Stimulated activated CD8-positive, alpha-beta memory T cell treated with anti-CD3 and anti-CD28 coated beads, Interleukin-12 subunit alpha, Interleukin-12 subunit beta, amount 100 ng/mL, for 24 hours (primary cell): ENCODE data around the gene CACNA2D4.

Source experiments
- DNase-seq: peaks from one replicate; pipeline ENCODE4 v3.0.0-alpha.2; 2020; ENCODE audit errors: extremely low read depth

Gene CACNA2D4

DNA sequence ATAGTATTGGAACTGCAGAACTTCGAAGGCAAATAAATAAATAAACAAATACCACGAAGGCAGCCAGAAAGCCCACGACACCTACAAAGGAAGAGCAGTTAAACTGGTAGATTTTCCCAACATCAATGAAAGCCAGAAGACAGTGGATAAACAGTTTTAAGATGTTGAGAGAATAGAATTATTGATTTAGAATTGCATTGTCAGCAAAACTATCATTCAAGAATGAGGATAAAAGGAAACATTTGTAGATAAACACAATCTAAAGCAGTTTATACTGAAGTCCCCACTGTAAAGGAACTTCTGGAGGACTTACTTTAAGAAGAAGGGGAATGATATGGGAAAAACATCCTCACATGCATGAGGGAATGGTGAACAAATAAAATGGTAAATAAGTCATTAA, 29.5 kb downstream of the CACNA2D4 start:
- DNase-seq = no peak

DNA sequence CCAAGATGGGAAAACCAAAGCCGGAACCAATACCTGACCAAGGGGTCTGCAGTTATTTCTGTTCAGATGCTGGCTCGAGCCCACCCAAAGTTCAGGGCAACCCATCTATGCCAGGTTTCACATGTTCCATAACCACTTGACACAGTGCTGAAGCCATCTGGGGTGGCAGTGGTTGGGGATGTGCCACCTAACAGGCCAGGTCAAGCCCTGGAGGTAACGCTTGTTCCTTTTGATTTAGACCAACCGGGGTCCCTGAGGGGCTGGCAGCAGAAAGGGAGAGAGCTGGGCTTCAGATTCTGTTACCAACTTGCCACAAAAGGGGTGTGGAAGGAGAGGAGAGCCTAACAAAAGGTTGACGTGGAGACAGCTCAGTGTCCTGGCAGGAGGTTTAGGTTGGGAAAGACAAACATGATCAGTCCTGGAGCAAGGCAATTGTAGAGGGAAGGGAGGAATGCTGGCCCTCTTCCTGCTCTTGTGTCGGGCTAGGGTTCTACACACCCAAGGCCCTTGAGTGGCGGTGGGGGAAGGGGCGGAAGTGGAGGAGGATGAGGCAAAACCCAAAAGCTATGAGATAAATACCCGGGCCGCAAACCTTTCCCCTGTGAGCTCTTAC, 31.9 kb downstream of the CACNA2D4 start:
- no peak for DNase-seq

DNA sequence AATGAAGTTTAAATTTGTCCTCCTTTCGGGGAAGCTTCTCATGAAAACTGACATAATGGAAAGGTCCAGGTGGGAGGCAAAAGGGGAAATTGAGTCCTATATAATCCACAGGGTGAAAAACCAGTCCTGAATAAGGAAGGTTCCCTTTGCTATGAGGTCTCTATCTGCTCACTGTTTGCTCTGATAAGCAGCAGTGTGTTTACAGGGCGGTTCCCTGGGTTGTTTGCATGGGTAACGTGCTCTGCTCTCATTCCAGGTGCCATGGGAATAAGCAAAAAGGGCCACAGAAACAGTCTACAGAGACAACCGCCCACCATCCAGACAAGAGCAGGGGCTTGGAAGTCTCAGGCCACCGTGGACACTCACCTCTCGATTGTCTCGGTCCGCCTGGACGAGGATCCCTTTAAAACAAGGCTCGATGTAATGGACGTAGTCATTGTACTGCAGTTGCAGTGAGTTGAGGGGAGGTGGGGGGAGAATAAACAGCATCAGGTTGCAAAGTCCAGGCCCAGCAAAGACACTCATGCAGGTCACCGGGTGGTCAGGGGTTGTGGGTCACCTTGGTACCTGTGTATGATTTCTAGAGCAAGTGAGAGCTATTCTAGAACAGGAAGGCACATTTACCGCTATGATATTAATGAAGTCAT, 32.7 kb downstream of the CACNA2D4 start:
- no peak for DNase-seq

DNA sequence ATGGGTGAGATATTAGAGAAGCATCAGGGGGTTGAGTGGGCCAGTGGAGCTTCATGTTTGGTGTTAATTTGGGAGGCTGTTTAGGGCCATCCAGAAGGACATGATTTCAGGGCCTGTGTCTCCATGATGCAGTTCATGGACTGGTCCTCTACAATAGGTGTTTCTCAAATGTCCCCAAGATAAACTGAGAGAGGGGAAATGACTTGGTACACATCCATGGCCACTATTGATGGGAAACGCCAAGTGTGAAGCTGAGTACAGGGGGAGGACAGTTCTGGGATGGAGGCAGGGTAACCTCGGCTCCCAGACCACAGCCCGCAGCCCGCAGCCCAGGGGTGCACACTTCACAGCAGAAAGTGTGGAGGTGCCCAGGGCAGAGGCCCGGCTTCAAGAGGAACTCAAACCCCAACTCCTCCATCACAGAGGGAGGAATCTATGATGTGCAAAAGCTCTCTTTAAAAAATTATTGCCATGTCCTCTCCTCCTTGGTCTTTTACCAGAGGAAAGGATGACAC, 33.3 kb downstream of the CACNA2D4 start:
- DNase-seq = no peak

DNA sequence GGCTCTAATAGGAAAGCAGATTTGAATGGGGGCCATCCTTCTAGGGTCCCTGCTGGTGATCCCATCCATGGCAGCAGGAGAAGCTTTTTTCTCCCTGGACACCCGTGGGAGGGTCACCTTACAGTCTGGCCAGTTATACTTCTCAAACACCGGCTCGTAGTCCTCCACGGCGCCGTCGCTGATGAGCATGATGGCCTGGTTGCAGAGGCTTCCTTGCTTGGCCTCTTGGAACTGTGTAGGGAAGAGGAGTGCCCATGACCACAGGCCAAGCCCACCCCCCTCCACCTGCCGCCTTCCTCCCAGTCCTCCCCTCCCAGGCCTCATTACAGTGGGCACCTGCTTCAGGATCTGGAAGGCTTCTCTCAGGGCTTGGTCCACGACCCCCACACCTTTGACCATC, 33.8 kb downstream of the CACNA2D4 start:
- DNase-seq = no peak

DNA sequence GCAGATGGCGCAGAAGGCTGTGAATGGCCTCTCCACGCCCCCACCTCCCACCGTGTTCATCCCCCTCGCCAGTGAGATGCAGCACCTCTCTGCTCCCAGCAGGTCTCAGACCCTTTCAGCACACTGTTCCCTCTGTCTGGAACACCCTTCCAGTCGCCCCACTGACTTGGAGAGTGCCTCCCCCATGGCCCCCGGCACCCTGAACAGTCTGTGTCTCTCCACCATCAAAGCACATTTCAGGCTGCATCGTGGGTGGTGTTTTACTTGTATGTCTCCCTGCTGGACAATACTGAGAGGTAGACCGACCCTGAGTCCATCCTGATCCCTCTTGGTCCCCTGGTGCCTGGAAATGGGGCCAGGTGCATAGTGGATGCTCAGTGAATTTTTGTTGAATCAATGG, 34.9 kb downstream of the CACNA2D4 start:
- DNase-seq = no peak

DNA sequence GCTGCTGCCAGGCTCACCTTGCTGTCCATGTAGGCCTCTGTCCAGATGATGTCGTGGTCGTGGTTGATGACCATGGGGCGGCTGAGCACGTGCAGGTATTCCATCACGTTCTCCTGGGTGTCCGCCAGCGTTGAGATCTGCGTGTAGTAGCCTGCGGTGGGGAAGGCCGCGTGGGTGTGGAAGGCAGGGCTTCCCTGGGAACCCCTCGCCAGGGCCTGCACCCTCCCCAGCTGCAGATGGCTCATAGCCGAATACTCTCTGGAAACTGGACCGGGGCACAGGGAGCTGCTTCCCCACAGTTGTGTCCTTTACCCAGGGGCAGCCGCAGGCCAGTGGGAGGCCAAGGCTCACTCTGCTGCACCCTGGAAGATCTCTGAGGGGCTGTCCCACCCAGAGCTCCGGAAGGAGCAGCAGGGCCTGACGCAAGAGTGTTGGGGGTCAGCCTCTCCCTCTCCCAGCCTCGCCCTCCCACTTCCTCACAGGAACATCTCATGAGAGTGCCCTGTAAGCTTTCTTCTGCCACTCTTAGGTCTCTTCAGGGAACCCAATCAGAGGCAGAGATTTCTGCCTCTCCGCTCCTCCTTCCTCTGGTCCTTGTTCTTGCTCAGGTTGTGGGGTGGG, 35.5 kb downstream of the CACNA2D4 start:
- no peak for DNase-seq

DNA sequence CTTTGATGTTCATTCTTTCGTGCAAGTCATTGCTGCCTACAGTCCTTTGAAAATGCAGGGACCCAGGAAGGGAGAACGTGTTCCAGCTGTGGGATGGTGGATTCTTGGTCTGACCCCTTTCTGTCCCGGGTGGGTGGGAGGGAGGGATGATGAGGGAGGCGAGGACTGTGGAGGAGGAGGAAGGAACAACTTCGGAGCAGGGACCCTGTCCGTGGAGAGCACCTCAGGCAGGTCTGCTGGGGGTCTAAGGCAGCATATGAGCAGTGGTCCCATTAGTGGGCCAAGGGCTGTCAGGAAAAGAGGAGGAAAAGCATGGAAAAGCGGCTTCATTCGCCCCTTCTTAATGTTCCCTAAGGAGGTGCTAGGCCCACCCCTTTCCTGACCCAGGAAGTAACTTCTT, 36.0 kb downstream of the CACNA2D4 start:
- DNase-seq = no peak

DNA sequence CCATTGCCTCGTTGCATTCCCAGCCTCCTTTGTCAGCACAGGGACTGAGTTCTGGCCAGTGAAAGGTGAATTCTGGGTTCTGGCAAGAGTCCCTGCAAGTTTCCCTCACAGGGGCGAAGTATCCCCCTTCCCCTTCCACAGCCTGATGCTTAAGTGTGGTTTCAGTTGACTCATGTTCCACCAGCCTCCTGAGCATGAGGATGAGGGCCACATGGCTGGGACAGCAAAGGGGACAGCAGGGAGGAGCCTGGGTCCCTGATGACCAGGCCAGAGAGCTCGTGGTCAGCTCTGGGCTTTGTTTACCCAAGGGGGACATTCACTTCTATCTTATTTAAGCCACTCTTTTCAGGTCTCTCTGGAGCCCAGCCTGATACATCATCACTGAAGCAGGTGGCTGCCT, 36.5 kb downstream of the CACNA2D4 start:
- DNase-seq = no peak

DNA sequence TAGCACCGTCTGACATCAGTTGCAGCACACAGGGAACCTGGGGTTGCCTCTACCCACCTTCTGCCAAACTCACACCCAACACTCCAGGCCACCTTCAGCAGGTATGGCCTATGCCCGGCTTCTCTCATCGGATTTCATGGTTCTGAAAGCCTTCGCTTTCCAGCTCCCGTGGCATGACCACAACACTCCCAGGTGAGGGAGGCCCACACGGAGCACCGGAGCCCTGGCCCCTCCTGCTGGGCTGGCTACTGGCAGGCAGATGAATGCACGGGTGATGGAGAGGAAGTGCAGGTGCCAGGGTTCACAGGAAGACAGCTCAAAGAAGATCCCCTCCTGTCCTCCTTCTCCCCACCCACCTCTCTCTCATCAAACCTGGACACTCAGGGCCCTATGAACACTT, 37.2 kb downstream of the CACNA2D4 start:
- no peak for DNase-seq

DNA sequence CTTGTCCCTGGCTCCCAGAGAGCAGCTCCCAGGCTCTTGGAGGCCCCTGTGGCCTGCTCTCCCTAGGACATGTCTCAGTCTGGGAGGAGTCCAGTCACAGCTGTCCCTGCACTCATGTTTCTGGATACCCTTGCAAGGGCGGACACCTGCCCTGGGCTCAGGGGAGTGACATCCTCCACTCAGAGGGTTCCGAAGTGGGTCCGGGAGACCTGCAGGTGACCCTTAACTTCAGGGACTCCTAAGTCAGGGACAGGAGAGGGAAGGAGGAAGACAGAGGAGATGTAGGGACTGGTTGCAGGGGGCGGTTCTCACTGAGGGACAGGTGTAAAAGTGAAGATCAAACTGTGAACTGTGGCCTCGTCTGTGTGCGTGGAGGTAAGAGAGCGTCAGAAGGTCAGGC, 37.6 kb downstream of the CACNA2D4 start:
- no peak for DNase-seq

DNA sequence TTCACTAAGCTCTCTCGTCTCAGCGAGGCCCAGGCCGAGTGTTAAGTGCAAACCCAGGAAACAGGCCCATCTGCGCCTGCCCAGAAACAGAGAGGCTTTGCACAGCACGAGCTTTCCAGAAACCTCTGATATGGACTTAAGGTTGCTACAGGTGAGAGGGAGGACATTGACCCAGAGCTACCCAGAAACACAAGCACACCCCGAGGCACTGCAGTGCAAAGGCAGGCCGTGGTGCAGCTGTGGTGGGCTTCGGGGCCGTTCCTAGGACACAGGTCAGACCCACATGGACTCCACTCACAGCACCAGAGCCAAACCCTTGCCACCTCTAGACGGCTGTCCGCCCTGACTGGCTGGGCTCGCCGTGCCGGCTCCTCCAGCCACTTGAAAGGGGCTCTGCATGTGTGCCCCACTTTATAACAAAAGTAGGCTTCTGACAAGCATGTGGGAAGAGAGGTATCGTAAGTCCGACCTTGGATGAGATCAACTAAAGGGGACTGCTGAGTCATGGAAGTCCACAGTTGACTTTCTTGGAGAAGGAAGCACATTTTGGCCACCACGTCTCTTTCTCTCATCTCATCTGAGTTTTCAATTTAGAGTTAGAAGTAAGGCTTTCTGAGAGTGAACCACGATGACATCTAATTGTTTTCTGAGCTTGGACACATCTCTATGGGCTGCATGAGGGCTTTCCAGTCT, 38.2 kb downstream of the CACNA2D4 start:
- no peak for DNase-seq

DNA sequence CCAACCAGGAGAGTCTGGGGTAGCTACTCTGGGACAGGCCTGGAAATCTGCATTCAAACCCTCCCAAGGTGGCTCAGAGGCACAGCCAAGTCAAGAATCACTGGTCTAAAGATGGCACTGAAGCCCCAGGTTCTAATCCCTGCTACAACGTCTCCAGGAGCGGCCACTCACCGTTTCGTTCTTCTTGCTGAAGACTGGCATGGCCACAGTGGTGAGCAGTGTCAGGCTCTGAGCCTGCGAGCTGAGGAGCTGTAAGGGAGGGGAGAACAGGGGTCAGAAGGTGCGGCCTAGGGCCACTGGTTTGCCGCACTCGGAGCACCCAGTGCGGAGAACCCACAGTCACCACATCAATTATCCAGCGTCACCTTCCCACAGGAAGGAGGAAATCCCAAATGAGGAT, 38.8 kb downstream of the CACNA2D4 start:
- no peak for DNase-seq

DNA sequence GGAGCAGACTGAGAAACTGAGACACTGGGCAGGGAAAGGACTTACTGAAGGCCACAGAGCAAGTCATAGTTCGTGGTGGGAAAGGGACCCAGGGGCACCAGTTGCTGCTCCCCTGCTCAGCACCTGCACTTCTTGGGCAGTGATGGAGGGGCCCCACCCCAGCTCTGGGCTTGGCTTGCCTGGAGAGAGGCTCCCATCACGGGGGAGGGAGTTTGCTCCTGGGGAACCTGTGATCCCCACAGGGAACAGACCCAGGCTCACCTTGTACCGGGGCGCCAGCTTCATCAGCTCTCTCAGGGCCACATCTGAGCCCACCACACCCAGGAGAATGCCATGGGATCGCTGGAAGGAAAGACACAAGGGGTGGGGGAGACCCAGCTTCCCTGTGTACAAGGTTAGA, 39.8 kb downstream of the CACNA2D4 start:
- no peak for DNase-seq

DNA sequence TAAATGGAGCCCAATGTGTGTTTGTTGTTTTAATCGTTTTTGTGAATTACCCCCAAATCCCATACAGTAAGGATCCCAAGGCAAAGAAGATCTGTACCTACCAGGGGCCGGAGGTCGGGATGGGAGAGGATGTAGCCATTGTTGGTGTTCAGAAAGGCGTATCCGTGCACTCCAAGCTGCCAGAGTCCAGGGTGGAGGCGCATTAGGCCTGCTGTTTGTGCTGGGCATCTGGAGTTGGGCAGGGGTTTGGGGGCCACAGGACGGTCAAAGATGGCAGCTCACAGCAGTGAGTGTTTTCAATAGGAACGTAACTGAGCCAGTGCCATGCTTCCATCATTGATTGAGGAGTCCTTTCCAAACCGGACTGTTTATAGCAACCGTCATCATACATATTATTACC, 40.2 kb downstream of the CACNA2D4 start:
- DNase-seq = no peak

DNA sequence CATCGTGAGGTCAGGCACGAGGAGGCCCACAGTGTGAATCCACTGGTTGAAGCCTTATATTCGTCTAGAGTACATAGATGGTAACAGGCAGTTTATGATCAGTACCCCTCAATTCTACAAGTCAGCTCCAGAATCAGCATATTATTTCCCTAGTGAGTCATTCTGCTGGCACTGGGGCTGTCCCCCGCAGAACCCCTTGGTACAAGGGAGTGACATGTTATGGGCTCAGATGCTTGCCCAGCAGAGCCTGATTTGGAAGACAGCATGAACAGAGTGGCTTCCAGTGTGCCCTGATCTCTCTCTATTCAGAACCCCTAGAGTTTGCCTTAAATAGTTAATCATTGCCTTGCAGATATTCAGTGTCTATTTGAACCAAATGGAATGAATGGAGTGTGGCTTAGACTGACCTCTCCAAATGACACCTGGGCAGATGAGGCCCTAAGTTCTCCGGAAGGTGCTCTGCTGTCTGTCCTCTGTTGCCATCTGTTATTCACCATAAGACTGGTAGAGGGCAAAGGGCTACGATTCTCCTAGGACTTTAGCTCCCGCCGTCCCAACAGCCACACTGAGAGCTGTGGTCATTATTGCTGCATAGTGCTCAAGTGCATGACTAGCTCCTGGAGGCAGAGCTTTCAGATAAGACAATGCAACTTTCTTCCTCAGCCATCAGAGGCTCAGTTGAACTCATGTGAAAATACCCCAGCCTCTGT, 41.1 kb downstream of the CACNA2D4 start:
- no peak for DNase-seq

DNA sequence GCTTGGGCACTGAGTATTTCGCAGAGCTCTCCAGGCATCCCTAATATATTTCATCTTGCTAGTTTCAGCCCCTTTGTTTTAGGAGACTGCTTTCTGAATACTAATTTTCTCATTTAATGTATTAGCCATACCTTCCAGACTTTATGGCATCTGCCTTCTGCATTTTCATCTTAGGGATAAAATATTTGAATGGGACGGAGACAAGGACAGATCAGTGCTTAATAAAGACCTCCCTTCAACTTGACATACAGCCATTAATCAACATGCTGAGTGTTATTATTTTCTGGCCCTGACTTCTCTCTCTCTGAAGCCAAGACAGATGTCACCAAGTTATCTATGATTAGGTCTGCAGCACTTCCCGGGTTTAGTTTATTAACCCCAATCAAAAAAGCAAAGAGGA, 42.4 kb downstream of the CACNA2D4 start:
- DNase-seq = no peak

DNA sequence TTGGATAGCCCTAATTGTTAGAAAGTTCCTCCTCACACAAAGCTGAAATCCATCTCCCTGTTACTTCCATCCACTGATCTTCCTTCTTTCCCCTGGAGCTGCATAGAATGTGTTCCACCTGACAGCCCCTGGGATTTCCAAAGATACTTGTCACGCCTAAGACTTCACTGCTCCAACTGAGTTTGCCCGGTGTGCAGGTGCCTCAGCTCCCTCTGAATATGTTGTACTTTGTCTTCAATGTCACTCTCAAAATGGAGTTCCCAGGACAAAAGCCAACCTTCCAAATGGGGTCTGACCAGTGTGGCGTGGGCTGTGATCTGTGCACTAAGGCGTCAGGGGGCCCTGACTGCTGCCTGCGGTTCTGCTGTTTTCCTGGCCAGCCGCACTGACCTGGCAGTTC, 42.8 kb downstream of the CACNA2D4 start:
- no peak for DNase-seq

DNA sequence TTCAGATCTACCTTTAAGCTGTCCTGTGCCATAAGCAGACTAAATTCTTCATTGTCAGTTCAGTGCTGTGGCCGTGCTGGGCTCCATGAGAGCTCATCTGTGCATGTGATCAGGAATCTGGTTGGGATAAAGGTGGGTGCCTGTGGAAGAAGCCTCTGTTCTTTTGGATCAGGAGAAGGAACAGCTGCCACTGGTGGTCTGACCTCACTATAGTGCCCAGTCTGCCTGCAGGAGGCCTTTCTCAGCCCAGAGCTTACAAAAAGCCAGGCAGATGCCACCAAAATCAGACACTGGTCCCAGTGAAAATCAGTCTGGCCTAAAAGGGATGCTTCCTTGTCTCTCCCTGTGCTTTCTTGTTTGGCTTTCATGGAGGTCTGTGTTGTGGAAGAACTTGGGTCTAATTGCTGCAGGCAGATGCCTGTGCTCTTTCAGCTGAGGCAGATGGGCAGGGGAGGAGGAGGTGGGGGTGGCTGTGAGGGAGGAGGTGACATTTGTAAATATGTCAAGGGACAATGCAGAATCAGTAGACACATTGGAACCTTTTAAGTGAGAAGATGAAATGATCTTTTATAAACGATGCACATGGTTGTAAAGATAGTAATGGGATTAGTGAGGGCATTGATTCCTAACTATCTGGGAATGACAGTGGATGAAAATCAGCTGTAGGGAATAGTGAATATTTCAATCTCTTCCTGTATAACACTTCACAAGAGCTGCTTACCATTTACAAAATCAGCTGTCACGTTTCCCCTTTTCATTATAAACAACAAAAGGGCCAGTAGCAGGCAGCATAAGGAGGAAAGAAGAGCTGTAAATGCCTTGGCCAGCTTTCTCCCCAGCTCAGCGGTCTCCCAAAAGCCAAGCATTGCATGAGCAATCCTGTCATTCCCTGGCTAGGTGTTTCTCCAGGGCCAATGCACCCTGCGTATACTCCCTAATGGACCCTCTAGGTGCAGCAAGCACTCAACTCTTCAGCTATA, 44.6 kb downstream of the CACNA2D4 start:
- no peak for DNase-seq

DNA sequence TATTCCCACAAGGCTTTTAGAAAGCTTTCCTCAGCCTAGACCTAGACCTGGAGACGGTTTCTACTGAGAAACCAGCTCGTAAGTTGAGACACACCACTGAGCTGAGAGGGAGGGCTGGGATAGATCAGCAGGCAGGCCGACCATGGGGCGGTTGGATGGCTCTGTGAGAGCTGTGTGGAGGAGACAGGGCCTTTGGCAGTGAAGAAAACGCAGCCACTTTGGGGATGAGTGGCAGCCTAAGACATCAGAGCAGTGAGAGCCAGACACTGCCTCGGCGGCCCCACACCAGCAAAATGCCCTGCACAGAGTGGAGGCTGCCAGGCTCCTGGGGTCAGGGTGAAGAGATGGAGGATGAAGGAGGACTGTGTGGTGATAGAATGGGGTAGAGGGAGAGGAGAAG, 46.0 kb downstream of the CACNA2D4 start:
- no peak for DNase-seq

DNA sequence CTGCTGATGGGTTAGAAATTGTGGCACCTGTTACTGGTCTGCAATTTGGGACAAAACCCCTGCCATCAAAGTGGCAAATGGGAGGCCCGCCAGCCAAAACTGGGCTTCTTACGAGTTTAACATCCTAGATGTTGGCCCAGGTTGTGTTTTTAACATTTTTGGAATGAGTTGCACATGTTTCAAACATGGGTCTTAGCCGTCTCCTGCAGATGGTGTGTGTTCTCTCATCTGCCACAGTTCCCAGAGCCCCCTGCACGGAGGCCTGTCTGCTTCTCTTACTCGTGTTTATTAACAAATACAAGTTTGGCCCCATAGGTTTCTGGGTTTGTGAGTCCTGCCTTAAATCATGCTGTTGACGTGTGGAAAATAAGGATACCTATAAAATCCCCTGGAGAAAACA, 46.5 kb downstream of the CACNA2D4 start:
- DNase-seq = no peak
